ENCODE measurements around the gene ACSS1.

- TF ChIP-seq CTCF (IDR thresholded peaks at IDR 0.05), result no peak
- no peak for TF ChIP-seq ZFX (IDR thresholded peaks at IDR 0.05; ENCODE audit: borderline replicate concordance)
Observed at GRCh38 chr20:24958506-24959385, 99.2 kb downstream of the ACSS1 start.
